IMR-90 (cell line): ENCODE measurements around the gene OSBPL9.

Source experiments
- BHLHE40 ChIP-seq: fragments of 150-350 bp; IDR thresholded peaks from 2 replicates; pipeline ENCODE4 v1.6.1; 2016; ENCODE audit warnings: mild to moderate bottlenecking, low read depth, low read length
- CEBPB ChIP-seq: IDR thresholded peaks from 2 replicates; pipeline ENCODE4 v1.6.1; 2012; ENCODE audit warnings: low read depth, low read length, improper control_type of control experiment
- FOS ChIP-seq: fragments of 150-350 bp; IDR thresholded peaks from 2 replicates; pipeline ENCODE4 v1.6.1; 2016; ENCODE audit warnings: low read depth, low read length
- MAFK ChIP-seq: IDR thresholded peaks from 2 replicates; pipeline ENCODE4 v1.6.1; 2012; ENCODE audit warnings: low read depth, low read length, improper control_type of control experiment
- POLR2A ChIP-seq: IDR thresholded peaks from 2 replicates; pipeline ENCODE4 v1.6.1; 2012; ENCODE audit warnings: mild to moderate bottlenecking, low read depth, low read length
- RAD21 ChIP-seq: IDR thresholded peaks from 2 replicates; pipeline ENCODE4 v1.6.1; 2012; ENCODE audit warnings: low read length, improper control_type of control experiment
- RCOR1 ChIP-seq: IDR thresholded peaks from 2 replicates; pipeline ENCODE4 v1.6.1; 2012; ENCODE audit warnings: mild to moderate bottlenecking, low read length, improper control_type of control experiment; ENCODE audit not compliant: insufficient replicate concordance
- TF ChIP-seq, protein P1 (sequence below): conservative IDR thresholded peaks from 2 replicates; pipeline ENCODE4 v1.5.1; 2012; ENCODE audit warnings: mild to moderate bottlenecking, low read depth, low read length, improper control_type of control experiment
- TF ChIP-seq, protein P2 (sequence below): fragments of 150-350 bp; IDR thresholded peaks from 2 replicates; pipeline ENCODE4 v1.6.1; 2017; ENCODE audit warnings: mild to moderate bottlenecking, antibody characterized with exemption, low read length, low read depth

GRCh38 chr1:51649593-51650091 is 32.8 kb downstream of the OSBPL9 start:
- TF ChIP-seq, protein P1, sequence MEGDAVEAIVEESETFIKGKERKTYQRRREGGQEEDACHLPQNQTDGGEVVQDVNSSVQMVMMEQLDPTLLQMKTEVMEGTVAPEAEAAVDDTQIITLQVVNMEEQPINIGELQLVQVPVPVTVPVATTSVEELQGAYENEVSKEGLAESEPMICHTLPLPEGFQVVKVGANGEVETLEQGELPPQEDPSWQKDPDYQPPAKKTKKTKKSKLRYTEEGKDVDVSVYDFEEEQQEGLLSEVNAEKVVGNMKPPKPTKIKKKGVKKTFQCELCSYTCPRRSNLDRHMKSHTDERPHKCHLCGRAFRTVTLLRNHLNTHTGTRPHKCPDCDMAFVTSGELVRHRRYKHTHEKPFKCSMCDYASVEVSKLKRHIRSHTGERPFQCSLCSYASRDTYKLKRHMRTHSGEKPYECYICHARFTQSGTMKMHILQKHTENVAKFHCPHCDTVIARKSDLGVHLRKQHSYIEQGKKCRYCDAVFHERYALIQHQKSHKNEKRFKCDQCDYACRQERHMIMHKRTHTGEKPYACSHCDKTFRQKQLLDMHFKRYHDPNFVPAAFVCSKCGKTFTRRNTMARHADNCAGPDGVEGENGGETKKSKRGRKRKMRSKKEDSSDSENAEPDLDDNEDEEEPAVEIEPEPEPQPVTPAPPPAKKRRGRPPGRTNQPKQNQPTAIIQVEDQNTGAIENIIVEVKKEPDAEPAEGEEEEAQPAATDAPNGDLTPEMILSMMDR = no peak
- no peak for TF ChIP-seq RCOR1
- TF ChIP-seq, protein P2, sequence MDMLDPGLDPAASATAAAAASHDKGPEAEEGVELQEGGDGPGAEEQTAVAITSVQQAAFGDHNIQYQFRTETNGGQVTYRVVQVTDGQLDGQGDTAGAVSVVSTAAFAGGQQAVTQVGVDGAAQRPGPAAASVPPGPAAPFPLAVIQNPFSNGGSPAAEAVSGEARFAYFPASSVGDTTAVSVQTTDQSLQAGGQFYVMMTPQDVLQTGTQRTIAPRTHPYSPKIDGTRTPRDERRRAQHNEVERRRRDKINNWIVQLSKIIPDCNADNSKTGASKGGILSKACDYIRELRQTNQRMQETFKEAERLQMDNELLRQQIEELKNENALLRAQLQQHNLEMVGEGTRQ = no peak
- no peak for TF ChIP-seq POLR2A
- TF ChIP-seq FOS = no peak
- TF ChIP-seq CEBPB = no peak
- no peak for TF ChIP-seq BHLHE40
- TF ChIP-seq MAFK = no peak
- TF ChIP-seq RAD21 = no peak
